Measurements from ENCODE around the gene SLC37A4.

DNA sequence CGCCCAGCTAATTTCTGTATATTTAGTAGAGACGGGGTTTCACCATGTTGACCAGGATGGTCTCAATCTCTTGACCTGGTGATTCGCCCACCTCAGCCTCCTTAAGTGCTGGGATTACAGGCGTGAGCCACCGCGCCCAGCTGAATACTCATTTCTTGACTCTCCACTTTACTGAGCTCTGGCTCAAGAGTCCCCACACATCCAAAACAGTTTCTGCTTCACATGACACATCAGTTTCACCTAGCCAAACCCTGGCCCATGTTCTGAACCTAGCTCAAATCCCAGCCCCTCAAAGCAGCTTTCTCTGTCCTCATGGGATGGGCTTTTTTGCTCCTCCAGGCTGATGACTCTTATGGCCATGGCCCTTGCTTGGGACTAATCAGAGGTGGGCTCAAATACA lies 16.5 kb upstream of the SLC37A4 start:
- TF ChIP-seq ATF3 (CRISPR knock-in tag; conservative IDR thresholded peaks at IDR 0.05) (no peak), JUN (CRISPR knock-in tag; IDR thresholded peaks at IDR 0.05) (no peak), FOXJ3 (CRISPR knock-in tag; IDR thresholded peaks at IDR 0.05; ENCODE audit: borderline replicate concordance) (no peak), TP53 (CRISPR knock-in tag; IDR thresholded peaks at IDR 0.05) (no peak), SP1 (CRISPR knock-in tag; conservative IDR thresholded peaks at IDR 0.05) (no peak), ETV6 (CRISPR knock-in tag; IDR thresholded peaks at IDR 0.05) (no peak), PRRX2 (CRISPR knock-in tag; IDR thresholded peaks at IDR 0.05) (no peak), SMAD4 (CRISPR knock-in tag; IDR thresholded peaks at IDR 0.05) (no peak), CREM (CRISPR knock-in tag; IDR thresholded peaks at IDR 0.05) (no peak), TEAD4 (CRISPR knock-in tag; IDR thresholded peaks at IDR 0.05) (no peak), FOXP1 (CRISPR knock-in tag; IDR thresholded peaks at IDR 0.05; ENCODE audit: borderline replicate concordance) (no peak)
- TF ChIP-seq, protein P1, sequence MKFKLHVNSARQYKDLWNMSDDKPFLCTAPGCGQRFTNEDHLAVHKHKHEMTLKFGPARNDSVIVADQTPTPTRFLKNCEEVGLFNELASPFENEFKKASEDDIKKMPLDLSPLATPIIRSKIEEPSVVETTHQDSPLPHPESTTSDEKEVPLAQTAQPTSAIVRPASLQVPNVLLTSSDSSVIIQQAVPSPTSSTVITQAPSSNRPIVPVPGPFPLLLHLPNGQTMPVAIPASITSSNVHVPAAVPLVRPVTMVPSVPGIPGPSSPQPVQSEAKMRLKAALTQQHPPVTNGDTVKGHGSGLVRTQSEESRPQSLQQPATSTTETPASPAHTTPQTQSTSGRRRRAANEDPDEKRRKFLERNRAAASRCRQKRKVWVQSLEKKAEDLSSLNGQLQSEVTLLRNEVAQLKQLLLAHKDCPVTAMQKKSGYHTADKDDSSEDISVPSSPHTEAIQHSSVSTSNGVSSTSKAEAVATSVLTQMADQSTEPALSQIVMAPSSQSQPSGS (CRISPR knock-in tag; IDR thresholded peaks at IDR 0.05; ENCODE audit: borderline replicate concordance, low read depth) = no peak
- TF ChIP-seq, protein P2, sequence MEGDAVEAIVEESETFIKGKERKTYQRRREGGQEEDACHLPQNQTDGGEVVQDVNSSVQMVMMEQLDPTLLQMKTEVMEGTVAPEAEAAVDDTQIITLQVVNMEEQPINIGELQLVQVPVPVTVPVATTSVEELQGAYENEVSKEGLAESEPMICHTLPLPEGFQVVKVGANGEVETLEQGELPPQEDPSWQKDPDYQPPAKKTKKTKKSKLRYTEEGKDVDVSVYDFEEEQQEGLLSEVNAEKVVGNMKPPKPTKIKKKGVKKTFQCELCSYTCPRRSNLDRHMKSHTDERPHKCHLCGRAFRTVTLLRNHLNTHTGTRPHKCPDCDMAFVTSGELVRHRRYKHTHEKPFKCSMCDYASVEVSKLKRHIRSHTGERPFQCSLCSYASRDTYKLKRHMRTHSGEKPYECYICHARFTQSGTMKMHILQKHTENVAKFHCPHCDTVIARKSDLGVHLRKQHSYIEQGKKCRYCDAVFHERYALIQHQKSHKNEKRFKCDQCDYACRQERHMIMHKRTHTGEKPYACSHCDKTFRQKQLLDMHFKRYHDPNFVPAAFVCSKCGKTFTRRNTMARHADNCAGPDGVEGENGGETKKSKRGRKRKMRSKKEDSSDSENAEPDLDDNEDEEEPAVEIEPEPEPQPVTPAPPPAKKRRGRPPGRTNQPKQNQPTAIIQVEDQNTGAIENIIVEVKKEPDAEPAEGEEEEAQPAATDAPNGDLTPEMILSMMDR (IDR thresholded peaks at IDR 0.05) = no peak
